ENCODE data around the gene GPD1L. TPM values are rescaled to one million over a fixed set of nuclear protein-coding genes. Genes with fewer than 3 reads are reported as not detected.
"Not testable (repeated sequence)": the region's sequence is repeated elsewhere in the genome, so short reads cannot be mapped to it uniquely, and the experiment has no call there.

The GPD1L gene
- total RNA-seq, 1 experiment from 2014 or later, result 4.3 TPM

DNA sequence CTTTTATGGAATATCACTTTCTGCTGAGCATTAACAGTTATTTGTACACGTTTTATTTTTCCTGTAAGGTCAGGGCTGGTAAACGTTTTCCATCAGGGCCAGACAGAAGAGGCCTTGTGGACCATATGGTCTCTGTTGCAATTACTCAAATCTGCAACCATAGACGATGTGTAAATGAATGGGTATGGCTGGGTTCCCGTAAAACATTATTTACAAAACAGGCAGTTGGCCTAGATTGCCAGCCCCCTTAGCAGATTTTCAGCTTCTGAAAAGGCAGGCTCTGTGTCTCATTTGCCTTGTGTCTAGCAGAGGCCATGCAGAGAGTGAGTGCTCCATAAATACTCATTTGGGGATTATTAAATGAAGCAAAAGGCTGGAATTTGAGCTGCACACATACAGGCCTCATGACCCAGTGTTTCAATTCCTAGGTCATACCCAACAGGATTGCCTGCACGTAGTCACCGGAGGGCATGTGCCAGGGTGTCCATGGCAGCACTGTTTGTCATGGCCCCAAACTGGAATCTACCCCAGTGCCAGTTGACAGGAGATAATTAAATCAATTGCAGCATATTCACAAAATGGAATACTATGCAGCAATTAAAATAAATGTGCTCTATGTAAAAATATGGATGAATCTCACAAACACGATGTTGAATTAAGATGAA, 51.3 kb downstream of the GPD1L start:
- in situ Hi-C loops (cut with HindIII; ENCODE audit: low pct_unique_long_range_greater_than_20kb, low sequenced_read_pairs), result no loop called here
- no peak for DNase-seq (ENCODE audit: low read depth)

DNA sequence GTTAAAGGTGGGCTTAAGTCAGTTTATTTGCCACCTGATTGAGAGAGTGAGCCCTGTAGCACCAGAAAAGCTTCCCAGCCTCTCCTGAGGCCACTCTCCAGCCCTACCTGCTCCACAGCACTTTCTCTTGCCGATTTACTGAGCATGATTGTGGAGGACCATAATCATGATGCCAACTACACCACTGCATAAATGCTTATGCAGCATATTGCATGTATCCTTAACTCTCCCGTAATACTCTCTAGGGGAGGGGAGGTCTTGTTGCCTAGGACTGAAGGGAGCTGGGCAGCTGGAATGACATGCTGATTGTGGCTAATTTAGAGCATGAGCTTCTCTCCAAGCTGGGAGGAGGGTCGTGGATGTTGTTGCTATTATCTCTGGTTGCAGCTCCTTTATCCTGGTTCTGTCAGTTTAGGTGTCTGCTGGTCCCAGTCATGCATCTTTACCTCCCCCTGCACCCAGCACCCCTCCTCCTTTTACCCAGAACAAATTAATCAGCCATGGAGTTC, 54.3 kb downstream of the GPD1L start:
- in situ Hi-C loops (cut with HindIII; ENCODE audit: low pct_unique_long_range_greater_than_20kb, low sequenced_read_pairs), result no loop called here

DNA sequence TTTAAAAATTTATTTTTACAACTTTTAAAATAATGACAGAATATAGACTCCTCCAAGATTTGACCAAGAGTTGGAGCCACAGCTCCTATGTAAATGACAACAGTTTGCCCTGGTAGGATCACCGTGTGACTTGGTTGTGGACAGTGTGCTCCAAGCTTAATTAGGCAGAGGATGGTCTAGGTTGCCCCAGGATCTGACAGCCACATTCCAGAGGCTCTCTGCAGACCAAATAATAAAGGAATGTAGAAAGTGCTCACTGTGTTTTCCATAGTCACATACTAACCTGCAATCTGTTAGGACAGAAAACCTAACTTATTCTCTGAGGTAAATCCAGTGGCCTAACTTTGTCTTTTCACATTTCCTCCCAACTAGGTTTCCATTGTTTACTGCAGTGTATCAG, 59.0 kb downstream of the GPD1L start:
- in situ Hi-C loops (cut with HindIII; ENCODE audit: low pct_unique_long_range_greater_than_20kb, low sequenced_read_pairs), result no loop called here
- DNase-seq (ENCODE audit: low read depth), result no peak

More for the DNA sequence above, 54.3 kb downstream of the GPD1L start:
- DNase-seq (ENCODE audit: low read depth), result no peak

- DNase-seq (ENCODE audit: low read depth), result no peak
- in situ Hi-C loops (cut with HindIII; ENCODE audit: low pct_unique_long_range_greater_than_20kb, low sequenced_read_pairs), result no loop called here
These were observed 60.2 kb downstream of the GPD1L start for GRCh38 chr3:32166654-32167053.

GRCh38 chr3:32172420-32172819, 66.0 kb downstream of the GPD1L start:
- in situ Hi-C loops (cut with HindIII; ENCODE audit: low pct_unique_long_range_greater_than_20kb, low sequenced_read_pairs), result no loop called here
- DNase-seq (ENCODE audit: low read depth), result no peak

DNA sequence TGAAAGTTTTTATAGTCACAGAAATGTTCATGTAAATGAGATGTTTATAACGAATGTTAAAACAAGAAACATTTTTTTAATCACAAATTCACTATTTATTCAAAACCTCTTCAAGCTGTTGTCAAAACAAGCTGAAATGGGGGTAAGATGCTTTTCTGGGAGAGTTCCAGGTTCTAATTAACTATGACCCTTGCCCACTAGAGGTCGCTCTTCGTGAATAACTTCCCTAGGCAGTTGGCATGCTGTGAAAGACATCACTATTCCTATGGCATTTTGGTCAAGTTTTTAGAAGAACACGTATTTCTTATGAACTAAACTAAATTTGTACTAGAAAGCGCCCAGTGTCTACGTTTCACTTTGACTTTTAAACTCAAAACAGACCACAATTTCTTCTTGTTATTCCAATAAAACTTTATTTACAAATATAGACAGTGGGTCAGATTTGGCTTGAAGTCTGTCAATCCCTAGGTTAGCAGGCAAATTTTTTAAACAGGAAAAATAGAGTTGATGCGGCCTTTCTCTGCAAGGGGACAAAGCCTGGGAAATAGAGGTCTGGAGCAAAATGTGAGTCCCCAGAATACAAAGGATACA, 69.3 kb downstream of the GPD1L start:
- in situ Hi-C loops (cut with HindIII; ENCODE audit: low pct_unique_long_range_greater_than_20kb, low sequenced_read_pairs), result no loop called here
- DNase-seq (ENCODE audit: low read depth), result peak; percentile 10

GRCh38 chr3:32176989-32177701, 70.7 kb downstream of the GPD1L start:
- in situ Hi-C loops (cut with HindIII; ENCODE audit: low pct_unique_long_range_greater_than_20kb, low sequenced_read_pairs), result no loop called here
- DNase-seq (ENCODE audit: low read depth), result peak; percentile 29

GRCh38 chr3:32177702-32178198, 71.3 kb downstream of the GPD1L start:
- in situ Hi-C loops (cut with HindIII; ENCODE audit: low pct_unique_long_range_greater_than_20kb, low sequenced_read_pairs), result no loop called here
- DNase-seq (ENCODE audit: low read depth), result peak; percentile 64

DNA sequence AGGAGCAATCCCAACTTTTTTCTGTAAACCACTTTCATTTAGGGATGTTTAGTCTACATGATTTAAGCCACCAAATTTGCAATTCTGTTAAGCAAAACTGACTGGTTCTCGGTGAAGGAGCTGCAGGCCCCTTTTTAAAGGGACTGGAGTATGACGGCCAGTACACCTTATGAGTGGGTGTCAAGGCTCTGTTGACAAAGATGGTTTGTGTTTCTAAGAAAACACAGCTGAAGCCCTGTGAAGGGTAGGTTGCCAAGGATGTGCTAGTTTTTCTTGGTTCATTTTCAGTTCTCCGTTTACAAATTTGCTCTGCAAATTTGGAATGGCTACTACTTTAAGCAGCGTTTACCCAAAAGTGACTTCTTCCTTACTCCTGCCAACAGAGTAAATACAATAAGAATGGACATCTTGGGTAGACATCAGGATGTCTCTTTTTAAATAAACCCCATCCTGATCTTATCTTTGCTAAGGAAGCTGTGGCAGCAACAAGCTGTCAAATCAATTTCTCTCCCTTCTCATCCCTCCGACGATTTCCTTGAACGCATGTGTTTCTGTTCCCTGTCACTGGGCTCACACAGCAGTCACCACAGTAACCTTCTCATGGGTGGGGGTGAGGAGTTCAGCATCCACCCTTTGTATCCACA, 73.8 kb downstream of the GPD1L start:
- in situ Hi-C loops (cut with HindIII; ENCODE audit: low pct_unique_long_range_greater_than_20kb, low sequenced_read_pairs), result no loop called here
- DNase-seq (ENCODE audit: low read depth), result no peak

GRCh38 chr3:32181365-32181764, 74.9 kb downstream of the GPD1L start:
- DNase-seq (ENCODE audit: low read depth), result no peak
- in situ Hi-C loops (cut with HindIII; ENCODE audit: low pct_unique_long_range_greater_than_20kb, low sequenced_read_pairs), result no loop called here

DNA sequence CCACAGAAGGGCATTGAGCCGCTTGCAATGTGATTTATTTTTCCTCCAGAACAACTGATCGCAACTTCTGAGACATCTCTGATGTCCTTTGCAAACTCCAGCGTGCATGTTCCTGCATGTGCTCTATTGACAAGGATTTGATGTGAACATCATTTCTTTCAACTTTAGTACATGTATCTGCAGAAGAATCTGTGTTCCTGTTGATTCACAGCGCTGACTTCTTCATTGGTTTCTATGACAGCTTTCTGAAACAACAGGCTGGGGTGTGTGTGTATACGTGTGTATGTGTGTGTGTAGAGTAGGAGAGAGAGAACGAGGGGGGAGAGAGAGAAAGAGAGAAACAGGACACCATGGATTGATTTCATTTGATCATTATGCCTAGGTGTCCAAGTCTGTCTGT, 75.4 kb downstream of the GPD1L start:
- DNase-seq (ENCODE audit: low read depth), result no peak
- in situ Hi-C loops (cut with HindIII; ENCODE audit: low pct_unique_long_range_greater_than_20kb, low sequenced_read_pairs), result no loop called here

- DNase-seq (ENCODE audit: low read depth), result no peak
- in situ Hi-C loops (cut with HindIII; ENCODE audit: low pct_unique_long_range_greater_than_20kb, low sequenced_read_pairs), result no loop called here
These were observed 77.8 kb downstream of the GPD1L start for GRCh38 chr3:32184187-32184730.

DNA sequence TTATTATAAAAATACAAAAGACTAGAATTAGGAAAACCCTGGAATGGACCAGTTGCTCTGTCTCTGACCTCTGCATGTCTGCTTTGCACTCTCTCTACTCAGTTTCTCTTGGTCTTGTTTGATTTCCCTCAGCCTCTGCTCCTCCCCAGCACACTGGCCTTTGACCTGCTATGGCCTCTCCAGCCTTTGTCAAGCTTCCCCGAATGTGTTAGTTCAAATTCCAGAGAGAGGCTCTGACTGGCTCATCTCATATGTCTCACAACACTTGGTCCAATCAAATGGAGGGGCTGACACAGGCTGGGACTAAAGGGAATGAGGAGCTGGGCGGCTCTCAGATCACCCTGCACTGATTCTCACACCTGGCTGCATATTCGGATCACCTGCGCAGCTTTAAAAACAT, 79.7 kb downstream of the GPD1L start:
- no peak for DNase-seq (ENCODE audit: low read depth)
- in situ Hi-C loops (cut with HindIII; ENCODE audit: low pct_unique_long_range_greater_than_20kb, low sequenced_read_pairs), result no loop called here

DNA sequence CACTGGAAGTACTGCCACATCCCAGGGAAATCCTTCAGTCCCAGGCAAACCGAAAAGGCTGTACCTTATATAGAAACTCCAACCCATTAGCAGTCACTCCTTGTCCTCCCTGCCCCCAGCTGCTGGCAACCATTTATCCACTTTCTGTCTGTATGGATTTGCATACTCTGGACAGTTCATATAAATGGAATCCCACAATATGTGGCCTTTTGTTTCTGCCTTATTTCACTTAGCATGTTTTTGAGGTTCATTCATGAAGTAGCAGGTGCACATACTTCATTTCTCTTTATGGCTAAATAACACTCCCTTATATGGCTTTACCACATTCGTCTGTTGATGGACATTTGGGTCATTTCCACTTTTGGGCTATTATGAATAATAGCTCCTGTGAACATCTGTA, 80.5 kb downstream of the GPD1L start:
- in situ Hi-C loops (cut with HindIII; ENCODE audit: low pct_unique_long_range_greater_than_20kb, low sequenced_read_pairs), result no loop called here
- no peak for DNase-seq (ENCODE audit: low read depth)

GRCh38 chr3:32189693-32190092, 83.3 kb downstream of the GPD1L start:
- no peak for DNase-seq (ENCODE audit: low read depth)
- in situ Hi-C loops (cut with HindIII; ENCODE audit: low pct_unique_long_range_greater_than_20kb, low sequenced_read_pairs), result no loop called here

DNA sequence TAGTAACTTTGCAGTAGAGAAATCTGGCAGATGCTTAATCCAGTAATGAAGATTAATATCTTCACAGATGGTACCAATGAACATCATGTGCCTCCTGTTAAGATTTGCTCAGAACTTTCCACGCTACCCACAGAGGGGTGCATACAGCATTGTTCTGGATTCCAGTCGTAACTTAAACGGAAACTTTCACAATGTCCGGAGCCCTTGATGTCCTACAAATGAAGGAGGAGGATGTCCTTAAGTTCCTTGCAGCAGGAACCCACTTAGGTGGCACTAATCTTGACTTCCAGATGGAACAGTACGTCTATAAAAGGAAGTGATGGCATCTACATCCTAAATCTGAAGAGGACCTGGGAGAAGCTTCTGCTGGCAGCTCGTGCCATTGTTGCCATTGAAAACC, 84.1 kb downstream of the GPD1L start:
- in situ Hi-C loops (cut with HindIII; ENCODE audit: low pct_unique_long_range_greater_than_20kb, low sequenced_read_pairs); DNase-seq (ENCODE audit: low read depth): not testable (repeated sequence)

GRCh38 chr3:32193101-32193500, 86.7 kb downstream of the GPD1L start:
- in situ Hi-C loops (cut with HindIII; ENCODE audit: low pct_unique_long_range_greater_than_20kb, low sequenced_read_pairs), result no loop called here
- DNase-seq (ENCODE audit: low read depth), result no peak

GRCh38 chr3:32194653-32195052, 88.2 kb downstream of the GPD1L start:
- DNase-seq (ENCODE audit: low read depth), result no peak
- in situ Hi-C loops (cut with HindIII; ENCODE audit: low pct_unique_long_range_greater_than_20kb, low sequenced_read_pairs), result no loop called here
